ENCODE results near the gene CLEC2L. TPM values are rescaled to one million over a fixed set of nuclear protein-coding genes. Genes with fewer than 3 reads are reported as not detected.

Gene CLEC2L
- total RNA-seq, 1 experiment from 2014 or later: not detected

DNA sequence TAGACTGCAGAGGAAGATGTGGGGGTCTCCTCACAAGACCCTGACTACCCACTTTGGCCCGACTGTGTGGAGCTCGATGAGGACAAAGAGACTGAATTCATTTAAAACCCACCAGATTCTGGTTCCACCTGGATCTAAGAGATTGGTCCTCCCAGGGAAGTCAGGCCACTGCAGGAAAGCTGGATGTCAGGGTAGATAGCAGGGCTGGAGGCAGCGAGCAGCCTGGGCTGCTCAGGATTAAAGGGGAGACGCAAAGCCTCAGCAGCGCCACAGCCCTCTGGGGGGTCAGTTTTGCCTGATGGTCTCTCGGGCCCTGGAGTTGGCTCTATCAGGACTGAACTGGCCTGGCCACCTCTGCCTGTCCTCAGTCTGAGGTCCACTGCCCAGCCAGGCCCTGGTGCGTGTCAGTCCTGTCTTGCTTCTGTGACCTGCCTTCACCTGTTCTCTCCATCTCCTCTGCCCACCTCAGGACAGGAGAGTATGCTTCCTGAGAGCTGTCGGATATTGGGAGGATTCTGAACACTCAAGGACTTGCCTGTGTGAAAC is 27.8 kb upstream of the CLEC2L start:
- TF ChIP-seq ZFX (IDR thresholded peaks at IDR 0.05) (no peak), CEBPB (IDR thresholded peaks at IDR 0.05; ENCODE audit: low read depth) (no peak), RAD21 (IDR thresholded peaks at IDR 0.05; ENCODE audit: low read depth) (no peak), TCF7L2 (IDR thresholded peaks at IDR 0.05; ENCODE audit: borderline replicate concordance, extremely low read depth, insufficient read depth, insufficient read length) (no peak), CBX3 (IDR thresholded peaks at IDR 0.05; ENCODE audit: low read depth) (no peak), EGR1 (IDR thresholded peaks at IDR 0.05; ENCODE audit: low read depth) (no peak), SP1 (IDR thresholded peaks at IDR 0.05; ENCODE audit: low read depth) (no peak), POLR2A (IDR thresholded peaks at IDR 0.05; ENCODE audit: borderline replicate concordance, extremely low read depth, insufficient read depth, insufficient read length) (no peak), ZNF274 (IDR thresholded peaks at IDR 0.05; ENCODE audit: low read depth, low read length) (no peak), YY1 (IDR thresholded peaks at IDR 0.05; ENCODE audit: extremely low read depth, insufficient replicate concordance, low read depth, low read length) (no peak), EZH2 (IDR thresholded peaks at IDR 0.05) (no peak), SRF (IDR thresholded peaks at IDR 0.05; ENCODE audit: low read depth) (no peak), EZH2phosphoT487 (IDR thresholded peaks at IDR 0.05; ENCODE audit: borderline replicate concordance) (no peak), JUND (IDR thresholded peaks at IDR 0.05) (no peak), POLR2AphosphoS5 (IDR thresholded peaks at IDR 0.05; ENCODE audit: low read depth, low read length) (no peak)
- TF ChIP-seq, protein P1, sequence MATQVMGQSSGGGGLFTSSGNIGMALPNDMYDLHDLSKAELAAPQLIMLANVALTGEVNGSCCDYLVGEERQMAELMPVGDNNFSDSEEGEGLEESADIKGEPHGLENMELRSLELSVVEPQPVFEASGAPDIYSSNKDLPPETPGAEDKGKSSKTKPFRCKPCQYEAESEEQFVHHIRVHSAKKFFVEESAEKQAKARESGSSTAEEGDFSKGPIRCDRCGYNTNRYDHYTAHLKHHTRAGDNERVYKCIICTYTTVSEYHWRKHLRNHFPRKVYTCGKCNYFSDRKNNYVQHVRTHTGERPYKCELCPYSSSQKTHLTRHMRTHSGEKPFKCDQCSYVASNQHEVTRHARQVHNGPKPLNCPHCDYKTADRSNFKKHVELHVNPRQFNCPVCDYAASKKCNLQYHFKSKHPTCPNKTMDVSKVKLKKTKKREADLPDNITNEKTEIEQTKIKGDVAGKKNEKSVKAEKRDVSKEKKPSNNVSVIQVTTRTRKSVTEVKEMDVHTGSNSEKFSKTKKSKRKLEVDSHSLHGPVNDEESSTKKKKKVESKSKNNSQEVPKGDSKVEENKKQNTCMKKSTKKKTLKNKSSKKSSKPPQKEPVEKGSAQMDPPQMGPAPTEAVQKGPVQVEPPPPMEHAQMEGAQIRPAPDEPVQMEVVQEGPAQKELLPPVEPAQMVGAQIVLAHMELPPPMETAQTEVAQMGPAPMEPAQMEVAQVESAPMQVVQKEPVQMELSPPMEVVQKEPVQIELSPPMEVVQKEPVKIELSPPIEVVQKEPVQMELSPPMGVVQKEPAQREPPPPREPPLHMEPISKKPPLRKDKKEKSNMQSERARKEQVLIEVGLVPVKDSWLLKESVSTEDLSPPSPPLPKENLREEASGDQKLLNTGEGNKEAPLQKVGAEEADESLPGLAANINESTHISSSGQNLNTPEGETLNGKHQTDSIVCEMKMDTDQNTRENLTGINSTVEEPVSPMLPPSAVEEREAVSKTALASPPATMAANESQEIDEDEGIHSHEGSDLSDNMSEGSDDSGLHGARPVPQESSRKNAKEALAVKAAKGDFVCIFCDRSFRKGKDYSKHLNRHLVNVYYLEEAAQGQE (IDR thresholded peaks at IDR 0.05; ENCODE audit: low read depth): no peak
- TF ChIP-seq, protein P2, sequence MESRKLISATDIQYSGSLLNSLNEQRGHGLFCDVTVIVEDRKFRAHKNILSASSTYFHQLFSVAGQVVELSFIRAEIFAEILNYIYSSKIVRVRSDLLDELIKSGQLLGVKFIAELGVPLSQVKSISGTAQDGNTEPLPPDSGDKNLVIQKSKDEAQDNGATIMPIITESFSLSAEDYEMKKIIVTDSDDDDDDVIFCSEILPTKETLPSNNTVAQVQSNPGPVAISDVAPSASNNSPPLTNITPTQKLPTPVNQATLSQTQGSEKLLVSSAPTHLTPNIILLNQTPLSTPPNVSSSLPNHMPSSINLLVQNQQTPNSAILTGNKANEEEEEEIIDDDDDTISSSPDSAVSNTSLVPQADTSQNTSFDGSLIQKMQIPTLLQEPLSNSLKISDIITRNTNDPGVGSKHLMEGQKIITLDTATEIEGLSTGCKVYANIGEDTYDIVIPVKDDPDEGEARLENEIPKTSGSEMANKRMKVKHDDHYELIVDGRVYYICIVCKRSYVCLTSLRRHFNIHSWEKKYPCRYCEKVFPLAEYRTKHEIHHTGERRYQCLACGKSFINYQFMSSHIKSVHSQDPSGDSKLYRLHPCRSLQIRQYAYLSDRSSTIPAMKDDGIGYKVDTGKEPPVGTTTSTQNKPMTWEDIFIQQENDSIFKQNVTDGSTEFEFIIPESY (IDR thresholded peaks at IDR 0.05; ENCODE audit: extremely low read depth, insufficient replicate concordance, low read length): no peak
- TF ChIP-seq, protein P3, sequence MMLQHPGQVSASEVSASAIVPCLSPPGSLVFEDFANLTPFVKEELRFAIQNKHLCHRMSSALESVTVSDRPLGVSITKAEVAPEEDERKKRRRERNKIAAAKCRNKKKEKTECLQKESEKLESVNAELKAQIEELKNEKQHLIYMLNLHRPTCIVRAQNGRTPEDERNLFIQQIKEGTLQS (IDR thresholded peaks at IDR 0.05): no peak
- TF ChIP-seq, protein P4, sequence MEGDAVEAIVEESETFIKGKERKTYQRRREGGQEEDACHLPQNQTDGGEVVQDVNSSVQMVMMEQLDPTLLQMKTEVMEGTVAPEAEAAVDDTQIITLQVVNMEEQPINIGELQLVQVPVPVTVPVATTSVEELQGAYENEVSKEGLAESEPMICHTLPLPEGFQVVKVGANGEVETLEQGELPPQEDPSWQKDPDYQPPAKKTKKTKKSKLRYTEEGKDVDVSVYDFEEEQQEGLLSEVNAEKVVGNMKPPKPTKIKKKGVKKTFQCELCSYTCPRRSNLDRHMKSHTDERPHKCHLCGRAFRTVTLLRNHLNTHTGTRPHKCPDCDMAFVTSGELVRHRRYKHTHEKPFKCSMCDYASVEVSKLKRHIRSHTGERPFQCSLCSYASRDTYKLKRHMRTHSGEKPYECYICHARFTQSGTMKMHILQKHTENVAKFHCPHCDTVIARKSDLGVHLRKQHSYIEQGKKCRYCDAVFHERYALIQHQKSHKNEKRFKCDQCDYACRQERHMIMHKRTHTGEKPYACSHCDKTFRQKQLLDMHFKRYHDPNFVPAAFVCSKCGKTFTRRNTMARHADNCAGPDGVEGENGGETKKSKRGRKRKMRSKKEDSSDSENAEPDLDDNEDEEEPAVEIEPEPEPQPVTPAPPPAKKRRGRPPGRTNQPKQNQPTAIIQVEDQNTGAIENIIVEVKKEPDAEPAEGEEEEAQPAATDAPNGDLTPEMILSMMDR (IDR thresholded peaks at IDR 0.05 in 2 of 3, conservative IDR thresholded peaks at IDR 0.05 in 1 of 3; ENCODE audit: borderline replicate concordance in 1 of 3, insufficient read depth in 1 of 3, low read depth in 2 of 3, low read length in 2 of 3): no peak
- TF ChIP-seq, protein P5, sequence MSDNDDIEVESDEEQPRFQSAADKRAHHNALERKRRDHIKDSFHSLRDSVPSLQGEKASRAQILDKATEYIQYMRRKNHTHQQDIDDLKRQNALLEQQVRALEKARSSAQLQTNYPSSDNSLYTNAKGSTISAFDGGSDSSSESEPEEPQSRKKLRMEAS (IDR thresholded peaks at IDR 0.05): no peak
- H3K9ac ChIP-seq (ENCODE audit: low read length): no peak overlapping the region
- POLR2A ChIA-PET: no interaction called here
- no peaks in the 10 kb centered on the region for H4K20me1 ChIP-seq (ENCODE audit: insufficient read depth)
- H3K4me3 ChIP-seq (replicated peaks in 1 of 2; ENCODE audit: low read depth in 1 of 2, low read length in 2 of 2): no peak overlapping the region
- H2AFZ ChIP-seq (ENCODE audit: low read depth, low read length, poor library complexity, severe bottlenecking): no peak overlapping the region
- no peaks in the 10 kb centered on the region for H3K27me3 ChIP-seq (ENCODE audit: insufficient read depth, low read length)
- H3K9me3 ChIP-seq (ENCODE audit: control insufficient read depth in 1 of 2, insufficient read depth in 1 of 2, low read depth in 1 of 2, low read length in 2 of 2): no peaks in the 10 kb centered on the region
- RAD21 ChIA-PET (ENCODE audit: low non-redundant PET in 1 of 2, low total read pairs in 2 of 2, uncharacterized antibody in 2 of 2, unreplicated experiment in 2 of 2): no interaction called here
- DNase-seq (ENCODE audit: low read depth, low spot score) (no peak), ATAC-seq (no peak)
- no peaks in the 10 kb centered on the region for H3K9me2 ChIP-seq (ENCODE audit: insufficient read depth)
- no TSS peak for BruUV-seq (replicated peaks)
- intact Hi-C loops (cut with micrococcal nuclease): no loop called here
- no peaks in the 10 kb centered on the region for H3K79me2 ChIP-seq (ENCODE audit: insufficient read depth, low read length)
- H3K36me3 ChIP-seq (ENCODE audit: control insufficient read depth in 1 of 2, insufficient read depth in 2 of 2, low read length in 2 of 2): no peaks in the 10 kb centered on the region
- no peak overlapping the region for H3K4me2 ChIP-seq (ENCODE audit: low read length)
- H3K27ac ChIP-seq (ENCODE audit: low read depth, low read length): no peak overlapping the region
- CTCF ChIA-PET: no interaction called here
- H3K4me1 ChIP-seq (ENCODE audit: control insufficient read depth in 1 of 2, insufficient read depth in 2 of 2, low read length in 2 of 2): peaks cover 0 to 7% of the 10 kb centered on the region in 2 experiments; a peak in 2 of 4 replicates

Measured in HCT116 (cell line).